GM18502 (cell line): ENCODE data around the gene DNAAF3.
"Not testable (repeated sequence)": the region's sequence is repeated elsewhere in the genome, so short reads cannot be mapped to it uniquely, and the experiment has no call there.

Experiments used
- ATAC-seq: cut with Tn5 transposase; IDR thresholded peaks from one replicate; pipeline ENCODE4 v1.9.1; 2021; ENCODE audit warnings: mild to moderate bottlenecking; ENCODE audit not compliant: unreplicated experiment, poor library complexity

DNAAF3 gene

DNA sequence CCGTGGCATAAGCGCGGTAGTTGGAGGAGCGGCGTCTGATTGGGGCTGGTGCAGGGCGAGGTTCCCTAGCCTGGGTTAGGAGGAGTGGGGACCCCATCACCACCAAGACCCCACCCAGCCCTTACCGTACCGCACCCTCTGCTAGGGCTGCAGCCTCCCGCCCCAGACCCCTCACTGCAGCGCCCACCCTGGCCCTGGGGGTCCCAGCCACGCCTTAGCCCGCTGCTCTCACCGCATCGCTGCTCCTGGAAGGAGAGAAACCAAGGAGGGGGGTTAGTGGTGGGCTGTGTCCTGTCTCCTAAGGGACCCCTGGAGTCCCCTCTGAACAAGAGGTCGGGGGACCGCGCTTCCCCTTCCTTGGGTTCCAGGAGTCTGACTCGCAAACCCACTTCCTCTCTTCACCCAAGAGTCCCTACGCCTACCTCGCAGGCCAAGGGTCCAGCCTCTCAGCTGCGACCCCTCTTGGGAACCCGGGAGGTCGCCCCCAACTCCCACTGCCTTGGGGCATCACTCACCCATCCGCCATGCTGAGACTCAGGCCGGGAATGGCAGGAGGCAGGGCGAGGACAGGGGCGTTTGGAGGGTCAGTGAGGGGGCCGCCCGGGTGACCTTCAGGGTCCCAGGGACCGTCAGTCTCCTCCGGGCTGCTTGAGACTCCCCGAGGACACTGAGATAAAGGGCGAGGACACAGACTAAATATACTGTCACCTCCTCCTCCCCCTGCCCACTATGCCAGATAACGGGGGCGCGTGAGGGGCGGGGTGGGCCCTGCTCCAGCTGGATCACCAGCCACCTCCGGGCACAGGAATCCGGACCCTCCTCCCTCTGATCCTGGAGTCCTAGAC is 9.1 kb downstream of the DNAAF3 start, which contains the start of gene TNNI3:
Gene TNNI3 (minus strand): TSS at position 669 of the 845 bp plus-strand sequence. CDS start 143 bp downstream, at position 526.
- no peak for ATAC-seq

DNA sequence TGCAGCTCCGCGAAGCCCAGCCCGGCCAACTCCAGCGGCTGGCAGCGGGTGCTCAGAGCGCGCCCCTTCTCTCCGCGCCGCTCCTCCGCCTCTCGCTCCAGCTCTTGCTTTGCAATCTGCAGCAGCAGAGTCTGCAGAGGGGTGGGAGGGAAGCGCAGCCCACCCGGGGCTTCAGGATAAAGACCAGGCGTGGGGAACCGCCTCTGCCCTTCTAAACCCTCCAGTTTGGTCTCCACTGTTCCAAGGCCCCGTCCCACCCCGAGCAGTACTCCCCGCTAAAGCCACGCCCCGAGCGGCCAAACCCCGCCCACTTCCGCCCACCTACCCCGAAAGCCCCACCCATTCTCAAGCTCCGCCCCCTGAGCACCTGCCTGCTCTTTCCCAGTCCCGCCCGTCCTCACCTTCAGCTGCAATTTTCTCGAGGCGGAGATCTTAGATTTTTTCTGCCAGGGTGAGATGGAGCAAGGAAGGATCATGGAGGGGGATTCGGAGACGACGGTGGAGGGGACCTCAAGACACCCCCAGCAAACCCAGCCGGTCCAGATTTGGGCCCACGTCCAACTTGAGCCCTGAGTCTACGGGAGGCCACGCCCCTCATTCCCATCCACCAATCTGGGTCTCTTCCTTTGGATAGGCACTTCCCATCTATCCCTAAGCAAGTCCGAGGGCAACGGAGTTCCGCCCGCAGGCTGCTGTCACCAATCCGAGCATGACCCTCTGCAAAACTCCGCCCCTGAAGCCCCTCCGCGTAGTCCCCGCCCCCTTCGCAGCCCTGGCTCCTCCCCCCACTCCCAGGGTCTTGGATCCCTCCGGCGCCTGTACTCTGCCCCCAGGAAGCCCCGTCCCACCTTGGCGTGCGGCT is 10.0 kb downstream of the DNAAF3 start:
- ATAC-seq, result no peak

DNA sequence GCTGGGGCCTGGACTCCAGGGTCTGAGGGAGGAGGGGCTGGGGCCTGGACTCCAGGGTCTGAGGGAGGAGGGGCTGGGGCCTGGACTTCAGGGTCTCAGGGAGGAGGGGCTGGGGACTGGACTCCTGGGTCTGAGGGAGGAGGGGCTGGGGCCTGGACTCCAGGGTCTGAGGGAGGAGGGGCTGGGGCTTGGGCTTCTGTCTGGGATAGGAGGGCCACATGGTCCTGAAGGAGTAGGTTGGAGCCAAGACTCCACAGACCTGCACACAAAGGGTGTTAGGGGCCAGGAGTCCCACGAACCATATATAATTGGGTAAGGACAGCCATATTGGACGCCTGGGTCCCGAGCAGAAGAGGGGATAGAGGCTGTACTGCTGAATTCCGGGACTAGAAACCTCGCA is 10.6 kb downstream of the DNAAF3 start:
- ATAC-seq, result not testable (repeated sequence)

DNA sequence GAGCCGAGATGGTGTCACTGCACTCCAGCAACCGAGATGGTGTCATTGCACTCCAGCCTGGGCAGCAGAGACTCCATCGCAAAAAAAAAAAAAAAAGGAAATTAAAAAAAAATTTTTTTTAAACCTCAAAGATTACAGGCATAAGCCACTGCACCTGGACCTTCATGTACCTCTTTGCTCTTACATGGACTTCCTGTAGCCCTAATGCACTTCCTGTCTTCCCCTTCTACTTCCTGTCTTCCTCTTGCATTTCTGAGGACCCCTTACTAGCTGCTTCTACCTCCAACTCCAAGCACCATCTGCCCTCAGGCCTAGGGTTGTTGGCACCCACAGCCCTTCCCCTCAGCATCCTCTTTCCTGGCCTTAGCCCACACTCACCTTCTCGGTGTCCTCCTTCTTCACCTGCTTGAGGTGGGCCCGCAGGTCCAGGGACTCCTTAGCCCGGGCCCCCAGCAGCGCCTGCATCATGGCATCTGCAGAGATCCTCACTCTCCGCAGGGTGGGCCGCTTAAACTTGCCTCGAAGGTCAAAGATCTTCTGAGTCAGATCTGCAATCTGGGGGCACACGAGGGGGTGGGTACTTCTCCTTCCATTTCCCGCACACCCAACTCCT is 12.7 kb downstream of the DNAAF3 start:
- ATAC-seq, result no peak

DNA sequence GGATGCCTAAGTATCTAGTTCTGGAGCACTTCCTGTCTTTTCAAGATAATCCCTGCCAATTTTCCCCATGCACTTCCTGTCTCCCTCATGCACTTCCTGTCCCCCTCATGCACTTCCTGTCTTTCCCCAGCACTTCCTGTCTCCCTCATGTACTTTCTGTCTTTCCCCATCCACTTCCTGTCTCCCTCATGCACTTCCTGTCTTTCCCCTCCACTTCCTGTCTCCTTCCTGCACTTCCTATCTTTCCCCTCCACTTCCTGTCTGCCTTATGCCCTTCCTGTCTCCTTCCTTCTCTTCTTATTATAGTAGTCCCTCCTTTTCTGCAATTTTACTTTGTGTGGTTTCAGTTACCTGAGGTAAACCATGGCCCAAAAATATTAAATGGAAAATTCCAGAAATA is 14.4 kb downstream of the DNAAF3 start:
- no peak for ATAC-seq

DNA sequence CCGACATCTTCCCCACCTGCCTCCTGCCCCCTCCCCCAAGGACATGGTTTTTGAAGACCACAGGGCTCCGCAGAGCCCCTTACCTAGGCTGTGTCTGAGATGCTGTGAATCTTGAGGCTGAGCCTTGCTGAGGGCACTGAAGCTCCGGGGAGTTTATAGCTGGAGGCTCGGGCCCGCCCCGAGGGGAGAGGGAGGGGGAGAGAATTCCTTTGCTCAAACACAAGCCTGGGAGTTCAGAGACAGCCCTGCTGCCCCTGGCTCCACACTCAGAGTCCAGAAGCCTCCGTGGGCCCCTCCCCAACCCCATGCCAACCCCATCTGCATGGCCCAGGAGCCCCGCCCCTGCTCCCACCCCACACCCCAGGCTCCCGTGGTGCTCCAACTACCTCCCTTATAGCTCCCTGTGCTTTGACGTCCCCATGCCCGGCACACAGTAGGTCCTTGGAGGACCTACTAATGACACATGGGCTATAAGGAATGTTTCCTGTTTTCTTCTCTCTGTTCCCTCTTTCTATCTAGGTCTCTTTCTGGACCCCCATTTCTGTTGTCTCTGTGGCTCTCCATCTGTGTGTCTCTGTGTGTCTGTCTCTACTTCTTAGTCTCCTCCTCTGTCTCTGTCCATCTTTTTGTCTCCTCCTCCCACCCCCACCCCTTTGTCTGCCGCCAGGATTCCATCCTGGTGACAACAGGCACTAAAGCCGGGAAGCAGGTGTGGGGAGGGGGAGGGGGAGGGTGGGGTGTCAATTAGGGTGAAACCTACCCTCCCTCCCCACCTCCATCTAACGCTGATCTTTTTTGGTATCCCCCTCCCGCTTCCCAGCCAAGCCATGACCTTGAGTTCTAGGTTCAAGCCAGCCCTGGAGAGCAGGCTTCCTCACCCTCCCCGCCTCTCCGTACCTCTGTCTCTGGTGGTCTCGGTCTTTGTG is 17.1 kb downstream of the DNAAF3 start, which contains the start of gene TNNT1:
Gene TNNT1 (minus strand): TSS at position 129 of the 926 bp plus-strand sequence. CDS start 2,049 bp downstream, outside the sequence.
- no peak for ATAC-seq

DNA sequence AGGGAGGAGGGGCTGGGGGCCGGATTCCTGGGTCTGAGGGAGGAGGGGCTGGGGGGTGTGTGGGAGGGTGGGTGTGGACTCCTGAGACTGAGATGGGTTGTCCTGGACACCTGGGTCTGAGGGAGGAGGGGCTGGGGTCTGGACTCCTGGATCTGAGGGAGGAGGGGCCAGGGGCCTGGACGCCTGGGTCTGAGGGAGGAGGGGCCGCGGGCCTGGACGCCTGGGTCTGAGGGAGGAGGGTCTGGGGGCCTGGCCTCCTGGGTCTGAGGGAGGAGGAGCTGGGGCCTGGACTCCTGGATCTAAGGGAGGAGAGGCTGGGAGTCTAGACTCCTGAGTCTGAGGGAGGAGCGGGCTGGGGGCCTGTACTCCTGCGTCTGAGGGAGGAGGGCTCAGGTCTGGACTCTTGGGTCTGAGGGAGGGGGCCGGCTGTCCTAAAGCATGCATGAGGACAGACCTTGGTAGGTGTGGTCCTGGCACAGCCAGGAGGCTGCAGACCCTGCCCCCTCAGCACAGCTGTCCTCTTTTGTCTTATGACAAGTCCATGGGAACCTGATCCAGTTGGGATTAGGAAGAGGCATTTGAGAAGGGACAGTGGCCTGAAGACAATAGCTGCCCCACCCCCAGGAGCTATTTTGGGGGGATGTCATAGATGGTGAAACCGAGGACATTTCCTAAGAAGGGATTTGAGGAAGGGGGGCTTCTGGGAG is 18.7 kb downstream of the DNAAF3 start:
- no peak for ATAC-seq

DNA sequence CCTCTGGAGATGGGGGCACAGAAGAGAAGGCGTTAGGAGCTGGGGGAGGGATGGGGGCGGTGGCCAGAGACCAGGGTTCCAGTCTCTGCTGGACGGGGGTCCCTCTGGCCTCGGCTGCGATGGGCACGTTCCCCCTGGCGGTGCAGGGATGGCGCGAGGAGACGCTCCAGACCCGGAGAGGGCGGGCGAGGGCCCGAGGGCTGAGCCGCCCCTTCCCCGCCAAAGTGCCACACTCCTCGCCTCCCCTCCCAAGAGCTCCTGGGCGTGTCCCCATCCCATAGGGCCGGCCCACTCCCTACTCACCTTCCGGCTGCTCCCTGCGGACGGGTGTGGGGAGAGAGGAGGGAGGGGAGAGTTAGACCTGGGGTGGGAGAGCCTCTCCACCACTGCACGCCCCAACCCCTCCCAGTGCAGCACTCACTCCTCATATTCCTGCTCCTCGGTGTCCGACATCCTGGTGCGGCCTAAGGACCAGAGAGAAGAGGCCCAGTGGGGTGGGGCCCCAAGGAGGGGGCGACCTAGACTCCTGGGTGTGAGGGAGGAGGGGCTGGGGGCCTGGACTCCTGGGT is 19.6 kb downstream of the DNAAF3 start:
- ATAC-seq, result no peak

DNA sequence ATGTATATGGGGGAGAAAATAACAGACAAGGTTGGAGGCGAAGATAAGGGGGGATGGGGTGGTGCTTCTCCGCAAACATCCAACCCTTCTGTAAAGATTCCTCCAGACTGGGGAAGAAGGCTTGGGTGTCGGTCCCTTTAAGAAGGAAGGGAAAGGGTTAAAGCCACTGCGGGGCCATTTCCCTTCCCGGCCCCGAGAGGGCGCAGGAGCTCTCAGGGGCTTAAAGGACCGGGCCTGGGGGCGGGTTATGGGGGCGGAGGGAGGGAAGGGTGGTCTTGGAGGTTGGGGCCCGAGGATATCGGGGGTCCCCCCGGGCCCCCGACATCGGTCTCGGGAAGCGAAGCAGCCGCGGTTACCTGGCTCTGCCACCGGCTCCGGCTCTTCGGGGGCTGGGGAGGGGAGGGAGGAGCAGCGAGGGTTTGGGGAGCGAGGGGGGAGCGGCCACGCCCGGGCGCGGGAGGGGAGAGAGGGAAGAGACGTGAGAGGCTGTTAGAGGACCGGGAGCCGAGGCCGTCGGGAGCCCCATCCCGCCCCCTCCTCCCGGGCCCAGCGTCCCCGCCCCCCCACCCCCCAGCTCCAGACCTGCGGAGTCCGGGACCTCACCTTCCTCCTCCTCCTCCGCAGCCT is 20.2 kb downstream of the DNAAF3 start:
- ATAC-seq, result no peak

DNA sequence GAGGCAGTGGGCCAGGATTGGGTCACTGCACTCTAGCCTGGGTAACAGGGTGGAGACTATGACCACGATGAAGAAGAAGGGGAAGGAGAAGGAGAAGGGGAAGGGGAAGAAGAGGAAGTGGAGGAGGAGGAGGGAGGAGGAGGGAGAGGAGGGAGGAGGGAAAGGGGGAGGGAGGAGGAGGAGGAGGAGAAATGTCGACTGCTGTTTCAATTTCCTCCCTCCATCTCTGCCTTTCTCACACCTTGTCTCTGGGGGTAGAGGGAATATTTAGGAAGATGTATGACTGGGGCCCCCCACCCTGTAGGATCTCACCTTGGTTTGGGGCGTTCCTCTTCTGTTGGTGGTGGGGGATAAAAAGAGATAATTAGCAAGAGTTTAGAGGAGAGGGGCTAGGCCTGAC is 21.2 kb downstream of the DNAAF3 start:
- ATAC-seq, result no peak

DNA sequence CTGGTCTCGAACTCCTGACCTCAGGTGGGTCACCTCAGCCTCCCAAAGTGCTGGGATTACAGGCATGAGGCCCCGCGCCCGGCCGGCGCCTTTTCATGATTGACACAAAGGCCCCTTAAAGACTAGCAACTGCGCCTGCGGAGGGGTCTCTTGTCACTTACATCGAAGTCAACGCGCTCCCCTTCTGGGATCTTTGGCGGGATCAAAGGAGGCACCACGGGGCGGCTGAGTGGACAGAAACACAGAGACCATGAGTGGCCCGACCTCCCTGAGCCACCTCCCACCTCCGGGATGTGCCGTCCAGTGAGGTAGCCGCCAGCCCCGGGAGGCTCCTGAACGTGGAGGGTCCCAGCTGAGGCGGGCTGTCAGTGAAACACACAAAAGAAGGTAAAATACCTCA is 24.7 kb downstream of the DNAAF3 start:
- ATAC-seq, result no peak

DNA sequence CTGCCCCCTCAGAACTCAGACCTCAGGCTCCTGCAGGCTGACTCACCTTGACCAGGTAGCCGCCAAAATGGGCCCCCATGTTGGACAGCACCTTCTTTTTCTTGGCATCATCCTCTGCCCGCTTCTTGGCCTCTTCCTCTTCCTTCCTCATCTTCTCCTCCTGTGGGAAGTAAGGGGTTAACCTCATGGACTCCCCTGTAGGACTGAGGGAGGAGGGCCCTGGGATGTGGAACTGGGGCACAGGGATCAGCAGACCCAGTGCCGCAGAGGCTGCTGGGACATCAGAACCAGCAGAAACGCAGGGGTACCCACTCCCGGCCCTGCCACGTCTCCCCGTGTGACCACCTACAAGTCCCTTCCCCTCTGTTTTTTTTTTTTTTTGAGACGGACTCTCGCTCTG is 28.5 kb downstream of the DNAAF3 start:
- ATAC-seq, result no peak

DNA sequence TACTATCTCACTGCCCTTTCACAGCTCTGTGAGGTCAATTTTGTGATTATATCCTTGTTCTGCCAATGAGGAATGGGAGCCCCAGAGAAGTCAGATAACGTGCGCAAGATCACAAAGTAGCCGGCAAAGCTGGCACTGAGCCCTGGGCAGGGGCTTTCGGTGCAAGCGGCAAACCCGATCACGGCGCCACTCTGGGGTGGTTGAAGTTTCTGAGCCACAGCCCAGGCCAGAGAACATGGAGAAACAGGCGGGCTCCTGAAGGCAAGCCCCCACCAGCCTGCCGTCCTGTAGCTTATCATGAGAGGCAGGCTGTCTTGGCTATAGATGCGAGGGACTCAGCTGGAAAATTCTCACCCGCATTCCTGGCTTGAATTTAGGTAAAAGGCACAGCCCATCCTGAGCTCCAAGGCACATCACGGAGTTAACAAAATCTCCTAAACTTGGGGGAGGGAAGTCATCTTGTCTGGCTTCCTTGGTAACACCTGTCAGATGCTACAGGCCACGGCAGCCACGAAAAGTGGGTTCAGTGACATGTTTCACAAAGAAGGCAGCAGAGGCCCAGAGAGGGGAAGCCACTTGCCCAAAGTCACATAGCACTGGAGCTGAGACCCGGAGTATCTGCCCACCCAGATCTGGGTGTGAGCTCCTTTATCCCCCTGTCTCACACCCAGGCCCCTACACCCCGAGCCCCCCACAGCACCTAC is 29.9 kb downstream of the DNAAF3 start:
- ATAC-seq, result no peak

DNA sequence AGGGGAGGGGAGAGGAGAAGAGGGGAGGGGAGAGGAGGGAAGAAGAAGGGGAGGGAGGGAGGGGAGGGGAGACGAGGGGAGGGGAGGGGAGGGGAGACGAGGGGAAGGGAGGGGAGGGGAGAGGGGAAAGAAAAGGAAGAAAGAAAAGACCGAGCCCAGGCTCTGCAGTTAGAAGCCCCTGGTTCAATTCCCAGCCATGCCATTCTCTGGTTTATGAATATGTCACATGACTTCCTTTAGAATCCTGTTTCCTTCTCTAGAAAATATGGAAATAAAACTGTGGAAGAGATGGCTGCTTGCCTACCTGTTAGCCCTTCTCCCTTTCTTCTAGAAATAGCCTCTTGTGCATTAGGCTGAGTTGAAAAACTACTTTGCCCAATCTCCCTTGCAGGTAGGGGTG is 31.7 kb downstream of the DNAAF3 start:
- no peak for ATAC-seq

DNA sequence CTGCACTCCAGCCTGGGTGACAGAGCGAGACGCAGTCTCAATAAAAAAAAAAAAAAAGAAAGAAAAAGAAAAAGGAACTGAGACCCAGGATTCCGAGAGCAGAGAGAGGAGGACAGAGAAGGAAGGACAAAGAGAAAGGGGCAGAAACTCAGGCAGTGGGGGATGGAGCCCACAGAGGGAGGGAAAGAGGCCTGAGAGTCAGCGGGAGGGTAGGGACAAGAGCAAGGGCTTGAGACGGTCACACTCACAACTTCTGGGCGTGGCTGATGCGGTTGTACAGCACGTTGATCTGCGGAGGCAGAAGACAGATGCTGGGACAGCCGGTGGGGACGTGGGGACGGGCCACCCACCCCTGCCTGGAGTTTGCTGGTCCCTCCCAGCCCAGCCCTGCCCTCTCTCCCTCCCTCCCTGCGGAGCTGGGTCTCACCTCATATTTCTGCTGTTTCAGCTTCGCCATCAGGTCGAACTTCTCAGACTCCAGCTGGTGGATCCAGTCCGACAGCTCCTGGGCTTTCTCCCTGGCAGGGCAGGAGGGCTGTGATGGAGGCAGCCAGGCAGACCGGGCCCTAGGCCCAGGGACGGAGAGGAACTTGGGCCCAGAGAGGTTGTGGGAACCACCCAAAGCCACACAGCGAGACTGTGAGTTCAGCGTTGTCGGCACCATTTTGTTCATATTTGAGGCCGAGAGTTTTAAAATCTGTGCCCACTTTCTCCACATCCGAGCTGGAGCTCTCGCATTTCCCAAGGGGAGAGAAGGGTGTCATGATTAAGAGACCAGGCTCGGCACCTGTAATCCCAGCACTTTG is 32.6 kb downstream of the DNAAF3 start:
- no peak for ATAC-seq

DNA sequence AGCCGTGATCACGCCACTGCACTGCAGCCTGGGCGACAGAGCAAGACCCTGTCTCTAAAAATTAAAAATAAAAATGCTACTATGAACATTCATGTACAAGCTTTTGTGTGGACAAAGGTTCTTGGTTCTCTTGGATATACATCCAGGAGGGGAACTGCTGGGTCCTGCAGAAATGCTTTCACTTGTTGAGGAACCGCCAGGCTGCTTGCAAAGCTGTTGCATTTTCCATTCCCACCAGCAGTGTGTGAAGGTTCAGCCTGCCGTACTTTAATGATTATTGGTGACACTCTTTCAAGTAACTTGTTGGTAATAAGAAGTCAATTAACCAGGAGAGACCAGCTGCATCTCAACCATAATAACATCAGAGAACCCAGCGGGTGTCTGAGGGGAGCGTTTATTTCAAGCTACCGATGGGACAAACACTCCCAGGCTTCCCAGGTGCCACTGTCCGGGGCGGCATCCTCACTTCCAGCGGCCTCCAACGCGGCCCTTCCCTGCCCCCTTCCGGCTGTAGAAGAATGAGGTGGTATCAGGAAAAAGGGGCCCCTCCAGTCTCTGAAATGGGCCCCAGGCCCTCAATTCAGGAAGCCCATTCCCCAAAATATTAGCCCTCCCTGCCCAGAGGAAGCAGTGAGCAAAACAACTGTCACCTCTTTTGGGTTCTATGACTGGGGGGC is 33.8 kb downstream of the DNAAF3 start:
- no peak for ATAC-seq
